HEK293 (cell line): Measurements from ENCODE around the gene PBXIP1.

Experiments
- CTCF ChIA-PET: fragments of 350-600 bp; formaldehyde crosslinking; extraction: SDS; loops from one replicate; lab custom pipeline; 2021; ENCODE audit warnings: antibody characterized with exemption; lab: Yijun Ruan, JAX
- POLR2A ChIA-PET: fragments of 300-600 bp; formaldehyde crosslinking; extraction: SDS; loops from one replicate; lab custom pipeline; 2020; ENCODE audit warnings: antibody characterized with exemption, inconsistent platforms; lab: Yijun Ruan, JAX
- H3K27ac ChIP-seq: fragments of 200-500 bp; sonication (Bioruptor generic); 2 replicates; pipeline ENCODE4 v1.5.1; 2014; ENCODE audit warnings: low read depth, low read length, control low read depth, inconsistent platforms; ENCODE audit errors: extremely low read depth
- H3K36me3 ChIP-seq, 2 experiments: fragments of 200-500 bp in 1 of 2; sonication (Bioruptor generic) in 1 of 2; 1 replicate in 1 of 2; 2 replicates in 1 of 2; pipeline ENCODE4 v1.5.1; 2014 to 2017; ENCODE audit warnings: inconsistent platforms in 2 of 2, low read length in 2 of 2; ENCODE audit not compliant: control insufficient read depth in 2 of 2, insufficient read depth in 1 of 2
- H3K4me1 ChIP-seq: fragments of 200-500 bp; sonication (Bioruptor generic); 2 replicates; pipeline ENCODE4 v1.5.1; 2014; ENCODE audit warnings: mild to moderate bottlenecking, low read length, inconsistent platforms; ENCODE audit not compliant: control insufficient read depth, insufficient read depth
- H3K4me3 ChIP-seq: 2 replicates; pipeline ENCODE4 v1.5.1; 2011; ENCODE audit warnings: low read depth, mild to moderate bottlenecking, control low read depth, low read length, moderate library complexity
- H3K9me3 ChIP-seq: fragments of 200-500 bp; sonication (Bioruptor generic); 2 replicates; pipeline ENCODE4 v1.5.1; 2014; ENCODE audit warnings: low read depth, low read length, inconsistent platforms; ENCODE audit not compliant: control insufficient read depth, insufficient read depth
- MYNN ChIP-seq: fragments of 450-650 bp; formaldehyde crosslinking; IDR thresholded peaks from 2 replicates; pipeline ENCODE4 v1.5.1; 2016; ENCODE audit warnings: missing biosample characterization, missing genetic modification characterization, borderline replicate concordance
- PRDM10 ChIP-seq: fragments of 450-650 bp; formaldehyde crosslinking; IDR thresholded peaks from 2 replicates; pipeline ENCODE4 v1.5.1; 2016; ENCODE audit warnings: missing biosample characterization, missing genetic modification characterization
- RBAK ChIP-seq: fragments of 450-650 bp; formaldehyde crosslinking; IDR thresholded peaks from 2 replicates; pipeline ENCODE4 v1.5.1; 2016; ENCODE audit warnings: missing biosample characterization, missing genetic modification characterization
- REPIN1 ChIP-seq: fragments of 450-650 bp; formaldehyde crosslinking; IDR thresholded peaks from 2 replicates; pipeline ENCODE4 v1.5.1; 2017; ENCODE audit warnings: missing biosample characterization, missing genetic modification characterization, low read depth
- ZBTB21 ChIP-seq: fragments of 450-650 bp; formaldehyde crosslinking; IDR thresholded peaks from 2 replicates; pipeline ENCODE4 v1.5.1; 2017; ENCODE audit warnings: missing biosample characterization, missing genetic modification characterization
- ZBTB49 ChIP-seq: fragments of 450-650 bp; formaldehyde crosslinking; IDR thresholded peaks from 2 replicates; pipeline ENCODE4 v1.5.1; 2016; ENCODE audit warnings: missing biosample characterization, missing genetic modification characterization, low read depth
- ZBTB7A ChIP-seq: fragments of 450-650 bp; formaldehyde crosslinking; IDR thresholded peaks from 2 replicates; pipeline ENCODE4 v1.5.1; 2016; ENCODE audit warnings: low read depth, missing biosample characterization, missing genetic modification characterization
- ZBTB8A ChIP-seq: fragments of 450-650 bp; formaldehyde crosslinking; IDR thresholded peaks from 2 replicates; pipeline ENCODE4 v1.5.1; 2016; ENCODE audit warnings: missing biosample characterization, missing genetic modification characterization
- ZNF138 ChIP-seq: fragments of 450-650 bp; formaldehyde crosslinking; IDR thresholded peaks from 2 replicates; pipeline ENCODE4 v1.5.1; 2016; ENCODE audit warnings: missing biosample characterization, missing genetic modification characterization, borderline replicate concordance
- ZNF311 ChIP-seq: fragments of 450-650 bp; formaldehyde crosslinking; IDR thresholded peaks from 2 replicates; pipeline ENCODE4 v1.5.1; 2017; ENCODE audit warnings: missing biosample characterization, missing genetic modification characterization, borderline replicate concordance
- ZNF433 ChIP-seq: fragments of 450-650 bp; formaldehyde crosslinking; IDR thresholded peaks from 2 replicates; pipeline ENCODE4 v1.5.1; 2016; ENCODE audit warnings: missing biosample characterization, missing genetic modification characterization, low read depth
- ZNF561 ChIP-seq: fragments of 450-650 bp; IDR thresholded peaks from 2 replicates; pipeline ENCODE4 v1.5.1; 2018; ENCODE audit warnings: missing biosample characterization, missing genetic modification characterization, borderline replicate concordance
- ZNF624 ChIP-seq: fragments of 450-650 bp; formaldehyde crosslinking; IDR thresholded peaks from 2 replicates; pipeline ENCODE4 v1.5.1; 2017; ENCODE audit warnings: missing biosample characterization, missing genetic modification characterization
- ZNF664 ChIP-seq: fragments of 450-650 bp; formaldehyde crosslinking; IDR thresholded peaks from 2 replicates; pipeline ENCODE4 v1.5.1; 2016; ENCODE audit warnings: missing biosample characterization, missing genetic modification characterization
- ZNF704 ChIP-seq: fragments of 450-650 bp; formaldehyde crosslinking; IDR thresholded peaks from 2 replicates; pipeline ENCODE4 v1.5.1; 2016; ENCODE audit warnings: missing biosample characterization, missing genetic modification characterization
- ZNF777 ChIP-seq: fragments of 450-650 bp; formaldehyde crosslinking; IDR thresholded peaks from 2 replicates; pipeline ENCODE4 v1.5.1; 2017; ENCODE audit warnings: missing biosample characterization, missing genetic modification characterization, borderline replicate concordance
- ZSCAN16 ChIP-seq: fragments of 450-650 bp; formaldehyde crosslinking; IDR thresholded peaks from 2 replicates; pipeline ENCODE4 v1.5.1; 2016; ENCODE audit warnings: missing biosample characterization, missing genetic modification characterization
- TF ChIP-seq, protein P1 (sequence below): fragments of 450-650 bp; formaldehyde crosslinking; IDR thresholded peaks from 2 replicates; pipeline ENCODE4 v1.5.1; 2016; ENCODE audit warnings: missing biosample characterization, missing genetic modification characterization

Gene PBXIP1

DNA sequence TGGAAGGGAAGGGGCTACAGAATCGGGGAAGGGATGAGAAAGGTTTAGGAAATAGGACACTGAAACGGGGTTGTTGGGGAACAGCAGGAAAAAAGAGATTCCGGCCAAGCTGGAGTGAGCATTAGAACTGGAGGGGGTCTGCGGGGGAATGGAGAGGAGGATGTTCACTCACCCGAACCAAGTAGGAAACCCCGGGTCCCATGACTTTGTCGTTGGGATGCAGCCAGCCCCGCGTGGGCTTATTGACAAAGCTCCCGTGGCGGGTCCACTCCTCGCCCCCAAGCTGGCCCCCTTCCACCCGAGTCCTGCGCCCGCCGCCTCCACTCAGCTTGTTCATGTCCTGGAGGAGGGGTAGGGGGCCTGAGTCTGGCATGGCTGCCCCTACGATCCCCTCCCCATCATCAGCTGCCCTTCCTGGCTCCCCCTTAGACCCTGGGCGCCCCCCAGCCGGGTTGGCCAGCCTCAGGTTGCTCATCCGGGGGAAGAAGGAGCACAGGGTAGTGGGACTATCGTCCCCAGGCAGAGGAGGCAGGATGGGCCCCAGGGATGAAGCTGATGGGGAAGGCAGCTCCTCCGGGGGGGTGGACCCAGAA is 14.1 kb upstream of the PBXIP1 start (continued):
- no peak for TF ChIP-seq ZNF777

DNA sequence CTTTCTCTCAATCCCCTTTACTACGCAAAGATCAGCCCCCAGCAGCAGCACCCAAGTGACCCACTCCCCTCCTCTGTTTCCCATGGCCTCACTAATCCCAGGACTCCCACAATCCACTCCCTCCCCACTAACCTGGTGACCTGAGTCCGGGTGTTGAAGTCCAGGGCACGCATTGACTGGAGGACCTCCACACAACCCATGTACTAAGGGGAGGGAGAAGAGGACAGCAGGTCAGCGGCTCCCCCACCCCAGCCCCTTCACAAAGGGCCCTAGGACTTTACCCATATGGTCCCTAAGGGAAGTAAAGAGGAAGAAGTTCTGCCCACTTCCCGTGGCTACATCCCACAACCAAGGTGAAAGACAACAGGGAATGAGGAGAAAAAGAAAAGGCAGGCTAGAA is 13.3 kb upstream of the PBXIP1 start:
- CTCF ChIA-PET, result interaction anchor here (0.6 to 2.0 kb wide), 3 partner anchors 30 to 396 kb away, joined by 4 to 10 read pairs (median 5); no protein-coding TSS in a partner anchor
- H3K4me1 ChIP-seq, result peaks cover 12% of the 10 kb centered on the region
- POLR2A ChIA-PET, result no interaction called here
- no peak overlapping the region for H3K27ac ChIP-seq
- no peaks in the 10 kb centered on the region for H3K9me3 ChIP-seq
- TF ChIP-seq PRDM10 (tag by site-specific recombination) (no peak), ZNF664 (no peak), ZBTB49 (no peak), ZNF433 (no peak), ZBTB7A (no peak), REPIN1 (tag by site-specific recombination) (no peak), ZNF704 (tag by site-specific recombination) (no peak), ZNF138 (no peak), ZSCAN16 (tag by site-specific recombination) (no peak), ZNF561 (tag by site-specific recombination) (no peak), ZBTB21 (tag by site-specific recombination) (no peak), MYNN (tag by site-specific recombination) (no peak), ZNF311 (tag by site-specific recombination) (no peak), ZNF624 (tag by site-specific recombination) (no peak), RBAK (tag by site-specific recombination) (no peak), ZBTB8A (tag by site-specific recombination) (no peak)
- TF ChIP-seq, protein P1, sequence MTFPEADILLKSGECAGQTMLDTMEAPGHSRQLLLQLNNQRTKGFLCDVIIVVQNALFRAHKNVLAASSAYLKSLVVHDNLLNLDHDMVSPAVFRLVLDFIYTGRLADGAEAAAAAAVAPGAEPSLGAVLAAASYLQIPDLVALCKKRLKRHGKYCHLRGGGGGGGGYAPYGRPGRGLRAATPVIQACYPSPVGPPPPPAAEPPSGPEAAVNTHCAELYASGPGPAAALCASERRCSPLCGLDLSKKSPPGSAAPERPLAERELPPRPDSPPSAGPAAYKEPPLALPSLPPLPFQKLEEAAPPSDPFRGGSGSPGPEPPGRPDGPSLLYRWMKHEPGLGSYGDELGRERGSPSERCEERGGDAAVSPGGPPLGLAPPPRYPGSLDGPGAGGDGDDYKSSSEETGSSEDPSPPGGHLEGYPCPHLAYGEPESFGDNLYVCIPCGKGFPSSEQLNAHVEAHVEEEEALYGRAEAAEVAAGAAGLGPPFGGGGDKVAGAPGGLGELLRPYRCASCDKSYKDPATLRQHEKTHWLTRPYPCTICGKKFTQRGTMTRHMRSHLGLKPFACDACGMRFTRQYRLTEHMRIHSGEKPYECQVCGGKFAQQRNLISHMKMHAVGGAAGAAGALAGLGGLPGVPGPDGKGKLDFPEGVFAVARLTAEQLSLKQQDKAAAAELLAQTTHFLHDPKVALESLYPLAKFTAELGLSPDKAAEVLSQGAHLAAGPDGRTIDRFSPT (tag by site-specific recombination), result no peak
- peaks cover 0 to 53% of the 10 kb centered on the region in 2 experiments; a peak in 1 of 3 replicates for H3K36me3 ChIP-seq
- no peak overlapping the region for H3K4me3 ChIP-seq
